NCI-H1092 treated with DMSO at 0.1 percent for 48 hours (cell line): Measurements from ENCODE around the gene C1R.

Source experiments
- DNase-seq: peaks from one replicate; lab custom pipeline; 2025; lab: John Stamatoyannopoulos, UW

Gene C1R

DNA sequence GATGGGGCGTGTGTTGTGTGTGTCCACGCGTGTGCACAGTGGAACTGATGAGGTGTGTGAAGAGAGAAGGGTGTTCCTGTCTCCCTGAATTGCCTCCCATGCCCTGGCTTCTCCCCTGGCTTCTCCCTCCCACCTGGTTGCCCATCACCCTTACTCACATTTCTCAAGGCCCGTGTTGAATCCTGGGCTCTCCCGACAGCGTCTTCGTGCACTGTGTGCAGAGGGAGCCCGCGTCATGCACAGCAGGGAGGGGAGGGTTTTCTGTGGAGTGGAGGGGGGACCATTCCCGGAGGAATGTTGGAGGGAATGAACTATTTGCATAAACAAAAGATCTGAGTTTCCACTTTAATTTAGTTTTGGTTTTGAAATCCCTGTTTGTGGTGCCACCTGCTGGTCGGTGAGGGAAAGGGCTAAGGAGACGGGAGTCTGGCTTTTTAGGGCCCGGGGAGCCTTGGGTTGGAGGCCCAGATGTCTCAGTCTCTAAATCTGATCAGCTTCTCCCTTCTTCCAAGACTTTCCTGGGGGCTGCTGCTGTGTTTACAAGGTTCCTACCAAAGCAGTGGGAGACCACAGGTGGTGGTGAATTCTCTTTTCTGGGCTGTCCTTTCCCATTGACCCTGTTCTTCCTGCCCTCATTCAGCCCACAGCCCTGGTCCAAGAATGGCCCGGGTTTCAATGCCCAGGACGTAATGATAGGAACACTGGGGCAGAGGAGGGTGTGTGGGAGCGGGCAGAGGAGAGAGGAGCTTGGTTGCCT lies at the start of gene C1R:
Gene C1R, minus strand, starts transcription at position 217 of the 757 bp plus-strand sequence. Its CDS starts 57 bp downstream, at position 160.
- peak; percentile 18 for DNase-seq

DNA sequence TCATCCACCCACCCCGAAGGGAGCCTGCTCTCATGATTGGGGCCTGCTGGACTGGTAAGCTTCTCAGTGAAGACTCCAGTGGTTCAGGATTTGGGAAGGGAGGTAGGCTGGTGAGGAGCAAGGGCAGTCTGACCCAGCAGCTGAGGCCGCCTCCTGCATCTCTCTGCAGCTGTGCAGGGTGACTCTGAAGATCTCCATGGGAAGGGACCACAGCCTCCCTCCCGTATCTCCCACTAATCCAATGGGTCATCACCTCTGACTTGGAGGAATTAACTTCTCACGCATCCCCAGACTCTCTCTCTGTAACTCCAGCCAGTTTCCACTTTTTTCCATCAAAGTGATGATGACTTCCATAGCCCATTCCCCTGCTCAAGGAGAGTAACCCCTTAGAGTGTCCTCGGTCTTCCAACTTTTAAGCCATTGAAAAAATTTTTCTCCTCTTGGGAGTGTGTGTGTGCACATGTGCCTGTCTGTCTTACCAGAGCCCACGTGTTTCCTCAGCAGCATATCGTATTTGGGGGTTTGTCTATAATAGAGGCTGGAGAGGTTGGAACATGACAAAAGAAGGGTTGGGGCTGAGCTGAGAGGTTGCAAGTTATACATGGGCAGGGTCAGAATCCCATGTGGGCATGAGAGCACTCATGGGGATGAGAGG lies 49.2 kb upstream of the C1R start:
- no peak for DNase-seq

DNA sequence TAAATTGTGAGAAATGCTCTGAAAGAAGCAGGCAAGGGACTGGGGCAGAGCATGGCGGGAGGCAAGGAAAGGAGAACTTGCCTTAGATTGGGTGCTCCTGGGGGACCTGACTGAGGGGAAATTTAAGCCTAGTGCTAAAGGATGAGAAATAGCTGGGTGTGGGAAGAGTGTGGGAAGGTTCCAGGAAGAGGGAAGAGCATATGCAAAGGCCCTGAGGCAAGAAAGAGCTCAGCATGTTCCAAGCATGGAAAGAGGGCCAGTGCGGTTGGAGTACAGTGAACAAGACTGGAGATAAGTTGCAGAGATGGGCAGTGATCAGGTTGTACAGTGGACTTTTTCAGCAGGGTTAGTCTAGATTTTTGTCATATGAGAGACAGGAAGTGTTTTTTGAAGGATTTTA lies 47.0 kb upstream of the C1R start:
- no peak for DNase-seq

DNA sequence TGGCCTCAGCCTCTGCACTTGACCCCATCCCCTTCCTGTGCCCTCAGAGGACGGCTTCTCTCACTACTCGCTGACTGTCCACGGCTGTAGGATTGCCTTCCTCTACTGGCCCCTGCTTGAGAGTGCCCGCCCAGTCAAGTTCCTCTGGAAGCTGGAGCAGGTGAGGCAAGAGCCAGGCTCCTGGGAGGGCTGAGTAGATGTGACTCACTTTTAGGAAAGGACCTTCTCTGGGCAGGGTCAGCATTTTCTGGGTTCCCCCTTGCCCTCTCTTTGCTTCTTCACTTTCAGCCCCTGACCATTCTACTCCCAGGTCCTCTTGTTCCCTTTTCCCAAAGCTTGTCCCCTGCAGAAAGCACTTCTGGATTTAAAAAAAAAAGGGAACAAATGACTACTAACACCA lies 45.7 kb upstream of the C1R start:
- no peak for DNase-seq

DNA sequence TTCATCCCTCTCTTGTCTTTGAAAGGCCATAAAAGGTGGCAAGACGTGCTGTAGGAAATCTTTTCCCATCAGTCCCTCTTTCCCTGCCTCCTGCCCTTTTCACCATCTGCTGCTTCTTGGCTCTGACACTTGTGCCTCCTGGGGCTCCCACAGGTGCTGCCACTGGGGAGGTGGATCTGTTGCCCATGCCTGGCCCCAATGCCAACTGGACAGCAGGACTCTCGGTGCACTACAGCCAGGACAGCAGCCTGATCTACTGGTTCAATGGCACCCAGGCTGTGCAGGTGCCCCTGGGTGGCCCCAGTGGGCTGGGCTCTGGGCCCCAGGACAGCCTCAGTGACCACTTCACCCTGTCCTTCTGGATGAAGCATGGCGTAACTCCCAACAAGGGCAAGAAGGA lies 44.4 kb upstream of the C1R start:
- DNase-seq = no peak

DNA sequence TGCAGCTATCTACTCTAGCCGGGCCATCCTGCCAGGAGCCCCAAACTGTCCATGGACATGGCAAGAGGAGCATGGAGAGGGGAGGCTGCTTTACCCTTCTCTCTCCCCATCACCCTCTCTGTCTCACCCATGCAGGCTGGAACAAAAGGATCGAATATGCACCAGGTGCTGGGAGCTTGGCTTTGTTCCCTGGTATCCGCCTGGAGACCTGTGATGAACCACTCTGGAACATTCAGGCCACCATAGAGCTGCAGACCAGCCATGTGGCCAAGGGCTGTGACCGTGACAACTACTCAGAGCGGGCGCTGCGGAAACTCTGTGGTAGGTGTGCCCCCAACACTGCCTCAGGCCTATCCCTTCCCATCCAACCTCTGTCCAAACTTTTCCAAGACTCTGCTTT lies 43.8 kb upstream of the C1R start:
- no peak for DNase-seq

DNA sequence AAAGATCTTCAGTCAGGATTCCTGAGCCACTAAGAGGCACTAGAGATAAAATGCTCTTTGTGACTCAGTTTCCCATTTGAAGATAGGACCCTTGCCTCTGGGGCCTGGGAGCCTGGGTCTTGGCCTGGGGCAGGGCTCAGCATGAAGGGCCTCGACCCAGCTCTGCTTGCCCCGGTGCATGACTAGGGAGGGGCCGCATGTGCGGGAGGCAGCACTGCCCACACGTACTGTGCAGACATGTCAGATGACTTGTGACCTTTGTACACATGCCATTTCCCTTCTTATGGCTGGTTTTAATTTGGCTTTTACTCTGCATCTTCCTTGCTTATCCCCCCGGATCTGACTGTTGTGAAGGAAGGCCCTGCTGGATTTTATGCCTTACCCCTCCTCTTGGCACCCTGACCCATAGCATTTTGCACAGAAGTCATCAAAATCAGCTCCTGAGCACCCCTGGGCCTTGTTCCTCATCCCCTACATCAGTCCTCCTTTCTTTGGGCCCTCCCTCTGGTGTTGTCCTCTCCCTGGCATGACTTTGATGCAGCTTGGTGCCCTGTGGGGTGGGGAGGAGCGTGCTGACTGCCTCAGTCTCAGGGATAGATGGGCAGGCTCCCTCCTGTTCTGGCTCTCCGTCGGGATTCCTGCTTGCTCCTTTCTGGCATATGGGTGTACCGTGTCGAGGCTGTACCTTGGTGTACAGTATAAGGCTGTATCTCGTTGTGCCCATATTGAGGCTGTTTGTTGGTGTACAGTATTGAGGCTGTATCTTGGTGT lies 42.3 kb upstream of the C1R start:
- no peak for DNase-seq

DNA sequence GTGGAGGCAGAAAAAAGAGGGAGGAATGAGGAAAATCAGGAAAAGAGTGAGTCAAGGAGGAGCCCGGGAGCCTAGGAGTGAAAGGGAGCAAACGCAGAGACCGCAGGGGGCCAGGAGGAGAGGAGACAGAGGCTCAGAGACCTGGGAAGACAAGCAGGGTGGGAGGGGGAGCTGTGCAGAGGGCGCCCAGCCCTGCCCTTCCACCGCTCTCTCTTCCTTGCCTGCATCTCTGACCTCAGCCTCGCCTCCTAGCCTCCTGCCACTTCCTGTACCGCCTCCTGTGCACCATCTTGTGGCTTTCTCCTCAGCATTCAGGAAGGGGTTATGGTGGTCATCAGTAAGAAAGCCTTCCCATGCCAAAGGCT lies 39.2 kb upstream of the C1R start:
- no peak for DNase-seq

DNA sequence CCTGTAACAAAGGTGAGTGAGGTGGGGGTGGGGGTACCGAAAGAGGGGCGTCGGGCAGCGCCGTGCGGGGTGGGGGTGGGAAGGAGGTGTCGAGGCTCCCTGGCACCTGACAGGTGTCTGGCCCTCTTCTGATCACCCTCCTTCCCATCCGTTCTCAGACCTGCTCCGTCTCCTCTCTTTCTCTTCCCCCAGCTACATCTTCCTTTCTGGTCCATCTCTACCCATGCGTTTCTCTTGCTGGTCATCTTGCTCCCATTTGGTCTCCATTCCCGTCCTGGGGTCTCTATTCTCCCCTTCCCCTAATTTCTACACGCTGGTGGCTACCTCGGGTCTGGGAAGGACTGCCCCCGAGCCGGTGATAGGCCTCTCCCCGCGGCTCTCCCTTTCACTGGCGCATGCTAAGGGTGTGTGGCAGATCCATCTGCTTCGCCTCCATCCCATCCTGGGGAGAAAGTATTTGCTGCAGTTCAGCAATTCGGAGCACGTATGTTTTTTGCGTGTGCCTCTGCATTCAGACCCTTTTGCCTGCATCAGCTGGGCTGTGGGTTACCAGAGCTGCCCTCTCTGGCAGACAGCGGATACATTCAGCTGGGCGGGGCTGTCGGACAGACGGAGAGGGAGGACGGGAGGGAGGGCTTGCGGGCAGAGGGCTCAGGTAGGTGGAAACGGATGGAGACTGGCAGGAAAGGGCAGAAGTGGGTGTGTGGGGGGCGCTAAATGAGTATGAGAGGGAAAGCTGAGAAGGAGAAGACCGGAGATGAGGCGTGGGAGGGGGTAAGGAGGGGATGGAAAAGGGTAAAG lies 38.7 kb upstream of the C1R start:
- DNase-seq = peak; percentile 30

DNA sequence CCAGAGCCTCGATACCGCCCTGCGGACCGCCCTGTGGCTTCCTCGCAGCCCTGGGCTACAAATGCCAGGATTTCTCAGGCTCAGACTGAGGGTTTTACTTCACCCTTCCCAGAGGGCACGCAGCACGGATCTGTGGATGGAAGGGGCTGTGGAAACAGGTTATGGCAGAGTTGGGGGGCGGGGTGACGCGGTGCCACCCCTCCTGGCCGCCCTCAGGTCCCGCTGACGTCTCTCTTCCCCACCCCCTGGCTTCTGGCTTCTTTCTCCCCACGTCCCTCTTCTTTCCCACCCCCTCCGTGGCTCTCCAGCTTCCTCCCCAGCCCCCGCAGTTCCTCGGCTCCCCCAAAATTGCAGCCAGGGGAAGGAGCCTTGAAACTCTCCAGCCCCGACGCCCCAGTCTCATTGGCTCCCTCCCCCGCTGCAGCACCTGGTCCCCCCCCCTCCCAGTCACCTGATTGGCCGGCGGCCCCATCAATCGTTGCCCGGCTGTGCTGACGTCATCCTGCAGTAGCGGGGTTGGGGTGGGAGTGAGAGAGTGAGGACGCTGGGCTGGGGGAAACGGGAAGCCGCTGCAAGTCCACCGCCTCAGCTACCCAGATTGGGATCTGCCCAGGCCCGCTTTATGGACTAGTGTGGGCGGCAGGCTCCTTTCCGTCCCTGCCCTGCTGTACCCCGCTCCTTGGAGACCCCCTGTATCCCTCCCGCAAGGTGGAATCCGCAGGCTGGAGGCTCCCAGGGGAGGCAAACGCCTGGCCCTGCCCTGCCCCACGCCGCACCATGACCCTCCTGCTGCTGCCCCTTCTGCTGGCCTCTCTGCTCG lies 37.8 kb upstream of the C1R start, which contains the start of gene CLSTN3:
Gene CLSTN3, plus strand, starts transcription at position 500 of the 820 bp plus-strand sequence. Its CDS starts 278 bp downstream, at position 778.
- DNase-seq = peak; percentile 82

DNA sequence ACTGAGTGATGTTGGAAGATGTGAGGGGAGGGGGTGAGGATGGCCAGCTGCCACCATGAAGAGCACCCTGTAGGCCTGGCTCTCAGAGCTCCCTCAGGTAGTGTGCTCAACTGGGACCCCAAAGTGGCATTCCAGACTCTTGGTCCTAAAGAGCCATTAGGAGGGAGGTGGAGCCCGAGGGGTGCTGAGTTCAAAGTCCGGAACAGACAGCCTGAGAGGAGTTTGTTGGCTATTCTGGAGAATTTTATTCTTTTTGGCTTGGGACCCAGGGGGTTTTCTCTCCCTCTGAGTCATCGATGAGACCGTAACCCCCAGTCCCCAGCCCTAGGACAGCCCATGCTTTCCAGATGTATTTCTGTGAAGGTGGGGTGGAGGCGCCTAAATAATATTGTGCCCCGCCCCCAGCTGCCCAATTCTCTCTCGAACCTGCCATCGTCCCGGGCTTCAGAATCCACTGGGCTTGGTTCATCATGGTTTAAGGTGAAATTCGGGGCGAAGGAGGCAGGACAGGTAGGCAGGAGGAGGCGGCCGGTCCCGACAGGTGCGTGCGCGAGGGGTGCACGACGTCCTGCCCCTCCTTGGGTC lies 37.1 kb upstream of the C1R start:
- no peak for DNase-seq

DNA sequence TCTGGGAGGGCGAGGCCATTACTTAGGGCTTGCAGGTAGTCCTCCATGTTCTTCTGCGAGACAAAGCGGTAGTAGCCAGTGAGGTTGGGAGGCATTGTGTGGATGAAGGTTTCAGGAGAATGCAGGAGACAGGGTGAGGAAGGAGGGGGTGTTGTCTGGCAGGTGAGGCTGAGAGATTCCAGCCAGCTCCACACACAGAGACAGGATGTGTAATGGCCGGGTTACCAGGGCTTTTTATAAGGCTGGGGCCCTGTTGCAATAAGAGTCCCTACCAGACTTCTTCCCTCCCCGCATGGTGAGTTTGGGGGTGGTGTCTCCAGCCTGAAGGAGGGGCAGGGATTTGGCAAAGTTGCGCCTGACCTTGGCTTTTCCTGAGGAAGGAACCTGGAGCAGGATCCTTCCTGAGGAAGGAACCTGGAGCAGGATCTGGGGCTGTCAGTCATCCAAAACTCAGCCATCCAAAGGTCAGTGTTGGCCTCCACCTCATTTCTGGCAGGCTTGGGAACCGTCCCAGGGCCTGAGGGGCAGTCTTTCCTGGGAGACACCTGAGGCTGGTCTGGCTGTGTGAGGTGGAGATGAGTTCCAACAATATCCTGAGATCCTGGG lies 36.5 kb upstream of the C1R start, which contains the start of gene RBP5:
Gene RBP5, minus strand, starts transcription at position 209 of the 606 bp plus-strand sequence. Its CDS starts 114 bp downstream, at position 95.
- DNase-seq = no peak

DNA sequence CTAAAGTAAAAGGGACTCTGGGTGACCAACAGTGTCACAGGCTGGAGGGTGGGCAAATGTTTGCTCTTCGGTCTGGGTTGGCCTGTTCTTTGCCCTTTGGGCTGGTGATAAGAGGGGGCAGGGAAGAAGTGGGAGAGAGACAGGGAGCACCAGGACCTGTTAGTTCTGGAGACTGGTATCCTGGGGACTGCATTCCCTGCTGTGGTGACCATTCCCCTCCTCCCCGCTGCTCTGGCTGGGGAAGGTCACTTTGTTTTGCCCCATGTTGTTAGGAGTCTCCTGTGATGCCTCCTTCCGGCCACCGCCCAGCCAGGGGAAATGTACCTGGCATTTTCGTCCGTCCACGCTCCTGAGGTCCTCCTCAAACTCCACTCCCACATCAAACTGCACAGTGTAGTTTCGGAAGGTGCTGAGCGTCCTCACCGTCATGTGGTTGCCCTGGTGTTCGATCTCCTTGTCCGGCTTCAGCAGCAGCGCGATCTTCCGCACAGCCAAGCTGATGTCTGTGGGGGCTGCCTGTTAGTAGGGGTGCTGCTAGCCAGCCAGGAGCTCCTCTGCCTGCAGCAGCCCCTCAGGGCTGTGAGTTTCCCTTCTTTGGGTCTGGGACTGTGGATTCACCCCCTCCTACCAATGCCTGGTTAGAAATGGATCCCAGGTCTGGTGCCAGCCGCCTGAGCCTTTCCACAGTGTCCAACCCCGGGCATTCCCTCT lies 35.8 kb upstream of the C1R start:
- no peak for DNase-seq

DNA sequence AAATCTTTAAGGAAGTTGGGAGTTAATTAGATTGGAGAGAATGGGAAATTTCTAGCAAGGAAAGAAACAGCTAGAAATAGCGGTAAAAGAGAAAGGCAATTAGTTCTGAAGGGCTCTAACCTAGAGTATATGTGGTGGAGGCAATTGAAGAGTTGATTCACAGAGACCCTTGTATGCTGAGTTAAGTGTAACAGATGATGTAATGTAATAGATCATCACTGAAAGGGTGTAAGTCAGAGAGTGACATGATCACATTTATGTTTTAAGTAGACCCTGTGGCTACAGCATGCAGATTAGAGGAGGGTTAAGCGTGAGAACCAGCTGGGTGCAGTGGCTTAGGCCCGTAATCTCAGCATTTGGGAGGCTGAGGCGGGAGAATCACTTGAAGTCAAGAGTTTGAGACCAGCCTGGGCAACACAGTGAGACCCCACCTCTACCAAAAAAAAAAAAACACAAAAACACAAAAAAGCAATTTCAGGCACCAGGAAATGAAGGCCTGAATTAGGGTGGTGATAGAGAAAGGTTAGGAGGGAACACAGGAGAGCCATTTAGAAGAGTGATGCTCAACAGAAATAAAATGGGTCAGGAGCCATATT lies 33.5 kb upstream of the C1R start:
- no peak for DNase-seq

DNA sequence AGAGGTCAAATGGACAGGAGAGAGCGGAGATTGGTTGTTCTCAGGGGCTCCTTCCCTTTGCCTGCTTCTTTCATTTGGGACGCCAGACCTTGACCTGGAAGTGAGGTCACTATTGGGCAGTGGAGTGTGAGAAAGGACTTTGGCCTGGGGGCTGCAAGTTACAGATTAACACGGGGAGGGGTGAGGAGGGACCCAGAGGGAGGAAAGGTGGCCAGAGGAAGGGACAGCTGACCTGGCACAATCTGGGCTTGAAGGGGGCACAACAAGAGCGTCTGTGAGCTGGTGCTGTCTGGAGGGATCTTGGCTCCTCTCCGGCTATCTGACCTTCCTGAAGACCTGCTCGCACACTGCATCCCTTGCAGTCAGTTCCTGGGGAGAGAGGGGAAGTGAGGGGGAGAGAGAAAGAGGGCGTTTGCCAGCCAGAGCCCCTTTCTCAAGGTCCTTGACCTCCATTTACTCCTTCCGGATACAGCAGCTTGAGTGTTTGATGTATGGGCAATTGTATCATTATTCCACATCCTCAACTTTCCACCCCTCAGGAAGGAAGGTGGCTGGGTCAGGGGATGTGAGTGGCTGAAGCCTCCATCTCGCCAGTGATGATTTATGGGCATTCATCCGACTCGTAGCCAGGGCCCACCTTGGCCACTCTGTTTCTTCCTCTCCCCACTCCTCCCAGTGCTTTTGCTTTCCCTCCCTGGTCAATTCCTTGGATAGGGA lies 31.7 kb upstream of the C1R start:
- DNase-seq = no peak

DNA sequence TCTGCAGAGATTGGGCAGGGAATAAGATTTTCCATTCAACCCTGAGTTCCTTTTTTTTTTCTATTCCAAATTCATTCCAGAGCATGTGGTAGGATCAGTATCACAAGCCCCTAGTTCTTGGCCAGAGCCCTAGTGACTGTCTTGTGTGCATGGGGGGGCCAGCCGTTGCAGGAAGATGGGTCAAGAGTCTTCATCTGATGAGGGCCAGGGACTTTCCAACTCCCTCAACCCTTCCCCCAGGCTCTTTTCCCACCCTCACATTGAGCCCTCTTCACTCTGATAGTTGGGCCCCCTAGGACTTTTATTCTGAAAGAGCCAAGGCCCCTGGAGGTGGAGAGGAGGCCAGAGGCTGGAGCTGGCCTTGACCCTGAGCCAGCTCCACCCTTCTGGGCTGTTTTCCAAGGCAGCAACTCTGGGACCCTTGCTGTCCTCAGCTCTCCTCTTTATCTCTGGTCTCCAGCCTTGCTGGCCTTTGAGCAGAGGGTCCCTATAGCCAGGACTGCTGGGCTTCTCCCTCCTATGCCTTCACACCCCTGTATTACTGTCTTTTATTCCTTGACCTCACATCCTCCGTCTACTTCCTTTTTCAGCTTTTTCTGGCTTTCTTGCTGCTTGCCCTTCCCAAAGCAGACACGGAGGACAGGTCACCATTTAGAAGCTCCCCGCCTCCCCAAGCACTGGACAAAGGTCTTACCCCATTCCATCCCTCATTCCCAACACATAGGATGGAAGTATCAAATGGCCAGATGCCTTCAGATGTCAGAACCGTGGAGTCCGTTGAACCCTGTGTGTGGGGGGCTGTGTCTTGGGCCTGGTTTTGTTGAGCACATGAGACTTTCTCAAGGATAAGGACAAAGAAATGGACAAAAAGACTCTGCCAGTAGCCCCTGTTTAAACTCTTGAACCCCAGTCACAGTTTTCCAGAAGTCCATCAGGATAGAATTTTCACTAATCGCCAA lies 30.8 kb upstream of the C1R start:
- DNase-seq = no peak

DNA sequence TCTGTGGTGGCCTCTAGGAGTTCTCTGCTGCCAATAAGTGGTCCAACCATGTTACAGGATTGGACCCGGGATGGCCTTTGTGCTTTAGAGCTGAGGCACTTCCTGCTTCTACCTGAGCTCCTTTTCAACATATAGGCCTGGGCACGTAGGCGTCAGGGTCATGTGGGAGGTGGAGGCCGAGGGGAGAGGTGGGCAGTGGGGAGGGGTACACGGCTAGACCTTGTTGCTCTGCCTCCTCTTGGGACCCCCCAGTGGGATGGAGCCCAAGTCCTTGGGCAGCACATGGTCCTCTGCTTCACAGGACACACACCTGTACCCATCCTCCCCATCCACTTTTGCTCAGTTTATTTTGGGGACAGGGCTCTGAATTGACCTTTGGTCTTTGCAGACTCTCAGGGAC lies 29.1 kb upstream of the C1R start:
- DNase-seq = no peak
